Liver (tissue), 9 donors: ENCODE measurements around the gene NISCH. TPM values are rescaled to one million over a fixed set of nuclear protein-coding genes. Genes with fewer than 3 reads are reported as not detected.

ENCODE experiments used
- DNase-seq: peaks from one replicate; pipeline ENCODE4 v3.0.0-alpha.2; 2017; ENCODE audit warnings: low spot score
- H3K27ac ChIP-seq, 2 donors: one replicate each; pipeline ENCODE4 v1.7.0; 2013; ENCODE audit warnings: inconsistent platforms in 2 of 2, low read length in 2 of 2, control low read depth in 1 of 2, low read depth in 1 of 2, mild to moderate bottlenecking in 1 of 2
- H3K27me3 ChIP-seq, 4 donors: one replicate each; pipeline versions ENCODE4 v1.6.1 to v1.7.0; 2013; ENCODE audit warnings: low read length in 3 of 4, inconsistent platforms in 1 of 4, mild to moderate bottlenecking in 1 of 4, moderate library complexity in 1 of 4; ENCODE audit not compliant: control insufficient read depth in 4 of 4, insufficient read depth in 4 of 4
- H3K36me3 ChIP-seq, 4 donors: one replicate each; pipeline versions ENCODE4 v1.6.1 to v1.7.0; 2013; ENCODE audit warnings: low read length in 3 of 4, mild to moderate bottlenecking in 3 of 4, low read depth in 1 of 4, moderate library complexity in 1 of 4; ENCODE audit not compliant: control insufficient read depth in 4 of 4, insufficient read depth in 3 of 4
- H3K4me1 ChIP-seq, 4 donors: one replicate each; pipeline versions ENCODE4 v1.6.1 to v1.7.0; 2013; ENCODE audit warnings: low read length in 3 of 4, mild to moderate bottlenecking in 3 of 4, moderate library complexity in 1 of 4; ENCODE audit not compliant: control insufficient read depth in 4 of 4, insufficient read depth in 4 of 4
- H3K4me3 ChIP-seq, 3 donors: one replicate each; pipeline versions ENCODE4 v1.6.1 to v1.7.0; 2013; ENCODE audit warnings: low read length in 3 of 3, control low read depth in 1 of 3, low read depth in 1 of 3, mild to moderate bottlenecking in 1 of 3
- H3K9ac ChIP-seq, 2 donors: one replicate each; pipeline ENCODE4 v1.7.0; 2013; ENCODE audit warnings: low read length in 2 of 2, mild to moderate bottlenecking in 2 of 2, moderate library complexity in 2 of 2, control low read depth in 1 of 2, low read depth in 1 of 2
- H3K9me3 ChIP-seq, 4 donors: one replicate each; pipeline versions ENCODE4 v1.6.1 to v1.7.0; 2013; ENCODE audit warnings: low read length in 3 of 4; ENCODE audit not compliant: control insufficient read depth in 4 of 4
- ATF3 ChIP-seq: IDR thresholded peaks from 2 replicates; pipeline ENCODE4 v1.6.1; 2016; ENCODE audit warnings: antibody characterized with exemption
- CTCF ChIP-seq: fragments of 150-350 bp; IDR thresholded peaks from 2 replicates; pipeline ENCODE4 v1.5.1; 2017; ENCODE audit warnings: improper control_type of control experiment, low read depth, low read length; ENCODE audit not compliant: missing input control
- EGR1 ChIP-seq, 2 donors: IDR thresholded peaks; 2 replicates each; pipeline ENCODE4 v1.6.1; 2016 to 2018; ENCODE audit warnings: antibody characterized with exemption in 2 of 2, low read depth in 2 of 2
- FOXA1 ChIP-seq: IDR thresholded peaks from 2 replicates; pipeline ENCODE4 v1.6.1; 2016; ENCODE audit warnings: antibody characterized with exemption
- FOXA2 ChIP-seq: IDR thresholded peaks from 2 replicates; pipeline ENCODE4 v1.6.1; 2016; ENCODE audit warnings: antibody characterized with exemption
- GABPA ChIP-seq, 2 donors: IDR thresholded peaks in 1 of 2; conservative IDR thresholded peaks in 1 of 2; 2 replicates each; pipeline ENCODE4 v1.6.1; 2016; ENCODE audit warnings: antibody characterized with exemption in 2 of 2, mild to moderate bottlenecking in 1 of 2, moderate library complexity in 1 of 2
- HNF4A ChIP-seq, 2 donors: conservative IDR thresholded peaks; 2 replicates each; pipeline ENCODE4 v1.6.1; 2016; ENCODE audit warnings: antibody characterized with exemption in 2 of 2, mild to moderate bottlenecking in 2 of 2
- HNF4G ChIP-seq: IDR thresholded peaks from 2 replicates; pipeline ENCODE4 v1.6.1; 2016; ENCODE audit warnings: antibody characterized with exemption
- JUND ChIP-seq, 2 donors: IDR thresholded peaks; 2 replicates each; pipeline ENCODE4 v1.6.1; 2016; ENCODE audit warnings: antibody characterized with exemption in 2 of 2
- NR2F2 ChIP-seq: IDR thresholded peaks from 2 replicates; pipeline ENCODE4 v1.6.1; 2016; ENCODE audit warnings: antibody characterized with exemption
- RAD21 ChIP-seq, 2 donors: IDR thresholded peaks; 2 replicates each; pipeline ENCODE4 v1.6.1; 2016; ENCODE audit warnings: antibody characterized with exemption in 2 of 2, mild to moderate bottlenecking in 2 of 2
- RXRA ChIP-seq, 2 donors: IDR thresholded peaks; 2 replicates each; pipeline ENCODE4 v1.6.1; 2017 to 2018; ENCODE audit warnings: antibody characterized with exemption in 2 of 2, mild to moderate bottlenecking in 1 of 2
- SP1 ChIP-seq: IDR thresholded peaks from 2 replicates; pipeline ENCODE4 v1.6.1; 2018; ENCODE audit warnings: antibody characterized with exemption, mild to moderate bottlenecking
- TAF1 ChIP-seq: conservative IDR thresholded peaks from 2 replicates; pipeline ENCODE4 v1.6.1; 2016; ENCODE audit warnings: antibody characterized with exemption, mild to moderate bottlenecking
- YY1 ChIP-seq: IDR thresholded peaks from 2 replicates; pipeline ENCODE4 v1.6.1; 2016; ENCODE audit warnings: antibody characterized with exemption, mild to moderate bottlenecking
- ZBTB33 ChIP-seq: IDR thresholded peaks from 2 replicates; pipeline ENCODE4 v1.6.1; 2016; ENCODE audit warnings: antibody characterized with exemption
- WGBS: extraction: QIAGEN DNeasy Blood & Tissue Kit; methylation state at CpG from one replicate; pipeline ENCODE4 v1.1.7; 2013; 5-methylcytosine and 5-hydroxymethylcytosine counted together
- polyA plus RNA-seq, 2 donors: library from polyadenylated mRNA; stranded (reverse) in 1 of 2; unstranded in 1 of 2; fragments of 200-250 nt in 1 of 2; fragments of >200 nt in 1 of 2; fragmentation: Nextera tagmentation in 1 of 2; extraction: Ambion mirVana in 1 of 2; gene quantifications; one replicate each; pipeline versions ENCODE4 v1.2.1 to v1.2.3, GENCODE V29; 2013 to 2015
- total RNA-seq, 2 donors: library from RNA; depleted of rRNA; stranded (reverse); fragments of >200 nt; gene quantifications; one replicate each; pipeline ENCODE4 v1.2.3, GENCODE V29; 2014
- TF ChIP-seq, protein P1 (sequence below): IDR thresholded peaks from 2 replicates; pipeline ENCODE4 v1.6.1; 2016; ENCODE audit warnings: antibody characterized with exemption, mild to moderate bottlenecking
- donor health status: healthy.
- donor health status: healthy.
- donor health status: healthy.
- donor health status: healthy.
- donor health status: healthy.

NISCH gene
- total and polyA plus RNA-seq, 4 donors = 10.8 to 39.8 (median 17.6) TPM

DNA sequence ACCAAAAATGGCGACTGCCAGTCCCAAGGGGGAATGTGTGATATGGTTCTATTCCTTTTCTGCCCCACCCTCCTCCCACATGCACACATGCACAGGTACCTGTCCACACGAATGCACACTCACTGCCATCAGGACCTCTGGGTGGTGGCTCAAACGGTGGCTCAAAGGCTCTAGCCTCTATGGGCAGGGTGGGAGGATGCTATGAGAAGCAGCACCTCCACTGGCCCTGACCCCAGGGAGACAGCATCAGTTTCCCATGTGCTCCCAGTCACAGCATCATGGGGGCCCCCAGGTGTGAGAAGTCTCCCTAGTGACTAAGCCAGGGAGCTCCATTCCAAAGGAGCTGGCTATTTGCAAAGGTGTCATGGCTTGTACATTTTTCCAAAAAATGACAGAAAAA, 26.4 kb upstream of the NISCH start:
- Histone ChIP-seq H3K4me1 (no peaks in the 10 kb centered on the region), H3K9me3 (no peaks in the 10 kb centered on the region), H3K27ac (no peak overlapping the region), H3K27me3 (no peaks in the 10 kb centered on the region), H3K4me3 (no peak overlapping the region), H3K36me3 (no peaks in the 10 kb centered on the region), H3K9ac (no peak overlapping the region)
- 40% methylated on average over 3 of the region's 3 CpGs for WGBS
- TF ChIP-seq EGR1 (IDR thresholded peaks at IDR 0.05; ENCODE audit: low read depth in 2 of 2) (no peak), RXRA (IDR thresholded peaks at IDR 0.05) (no peak), ATF3 (no peak), CTCF (no peak), RAD21 (IDR thresholded peaks at IDR 0.05) (no peak), HNF4A (conservative IDR thresholded peaks at IDR 0.05) (no peak), FOXA1 (no peak), HNF4G (no peak), YY1 (no peak), NR2F2 (no peak), SP1 (no peak), GABPA (IDR thresholded peaks at IDR 0.05 in 1 of 2, conservative IDR thresholded peaks at IDR 0.05 in 1 of 2) (no peak), ZBTB33 (no peak), FOXA2 (no peak), TAF1 (no peak), JUND (IDR thresholded peaks at IDR 0.05) (no peak)
- TF ChIP-seq, protein P1, sequence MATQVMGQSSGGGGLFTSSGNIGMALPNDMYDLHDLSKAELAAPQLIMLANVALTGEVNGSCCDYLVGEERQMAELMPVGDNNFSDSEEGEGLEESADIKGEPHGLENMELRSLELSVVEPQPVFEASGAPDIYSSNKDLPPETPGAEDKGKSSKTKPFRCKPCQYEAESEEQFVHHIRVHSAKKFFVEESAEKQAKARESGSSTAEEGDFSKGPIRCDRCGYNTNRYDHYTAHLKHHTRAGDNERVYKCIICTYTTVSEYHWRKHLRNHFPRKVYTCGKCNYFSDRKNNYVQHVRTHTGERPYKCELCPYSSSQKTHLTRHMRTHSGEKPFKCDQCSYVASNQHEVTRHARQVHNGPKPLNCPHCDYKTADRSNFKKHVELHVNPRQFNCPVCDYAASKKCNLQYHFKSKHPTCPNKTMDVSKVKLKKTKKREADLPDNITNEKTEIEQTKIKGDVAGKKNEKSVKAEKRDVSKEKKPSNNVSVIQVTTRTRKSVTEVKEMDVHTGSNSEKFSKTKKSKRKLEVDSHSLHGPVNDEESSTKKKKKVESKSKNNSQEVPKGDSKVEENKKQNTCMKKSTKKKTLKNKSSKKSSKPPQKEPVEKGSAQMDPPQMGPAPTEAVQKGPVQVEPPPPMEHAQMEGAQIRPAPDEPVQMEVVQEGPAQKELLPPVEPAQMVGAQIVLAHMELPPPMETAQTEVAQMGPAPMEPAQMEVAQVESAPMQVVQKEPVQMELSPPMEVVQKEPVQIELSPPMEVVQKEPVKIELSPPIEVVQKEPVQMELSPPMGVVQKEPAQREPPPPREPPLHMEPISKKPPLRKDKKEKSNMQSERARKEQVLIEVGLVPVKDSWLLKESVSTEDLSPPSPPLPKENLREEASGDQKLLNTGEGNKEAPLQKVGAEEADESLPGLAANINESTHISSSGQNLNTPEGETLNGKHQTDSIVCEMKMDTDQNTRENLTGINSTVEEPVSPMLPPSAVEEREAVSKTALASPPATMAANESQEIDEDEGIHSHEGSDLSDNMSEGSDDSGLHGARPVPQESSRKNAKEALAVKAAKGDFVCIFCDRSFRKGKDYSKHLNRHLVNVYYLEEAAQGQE = no peak
- DNase-seq = no peak
